ENCODE results near the gene EIF1AD.

DNA sequence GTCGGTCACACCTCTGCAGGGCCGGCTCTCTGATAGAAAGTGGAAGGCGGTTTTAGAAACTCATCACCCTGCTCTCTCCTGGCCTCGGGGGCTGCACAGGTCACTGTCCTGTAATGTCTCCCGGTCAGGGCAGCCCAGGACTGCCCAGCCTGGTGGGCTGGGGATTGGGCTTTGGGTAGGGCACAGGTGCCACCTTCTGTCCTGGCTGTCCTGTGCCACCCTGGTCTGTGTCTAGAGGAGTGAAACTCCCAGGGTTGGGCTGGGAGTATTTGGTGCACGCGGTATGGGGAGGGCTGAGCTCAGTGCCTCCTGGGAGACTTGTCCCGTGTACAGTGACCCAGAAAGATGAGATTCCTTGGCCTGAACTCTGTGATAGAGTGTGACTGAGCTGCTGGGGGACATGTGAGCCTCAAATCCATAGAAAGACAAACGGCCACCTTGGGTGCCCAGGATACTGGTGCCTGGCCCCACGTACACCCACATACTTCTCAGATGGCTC lies 22.6 kb downstream of the EIF1AD start:
- TF ChIP-seq, protein P1, sequence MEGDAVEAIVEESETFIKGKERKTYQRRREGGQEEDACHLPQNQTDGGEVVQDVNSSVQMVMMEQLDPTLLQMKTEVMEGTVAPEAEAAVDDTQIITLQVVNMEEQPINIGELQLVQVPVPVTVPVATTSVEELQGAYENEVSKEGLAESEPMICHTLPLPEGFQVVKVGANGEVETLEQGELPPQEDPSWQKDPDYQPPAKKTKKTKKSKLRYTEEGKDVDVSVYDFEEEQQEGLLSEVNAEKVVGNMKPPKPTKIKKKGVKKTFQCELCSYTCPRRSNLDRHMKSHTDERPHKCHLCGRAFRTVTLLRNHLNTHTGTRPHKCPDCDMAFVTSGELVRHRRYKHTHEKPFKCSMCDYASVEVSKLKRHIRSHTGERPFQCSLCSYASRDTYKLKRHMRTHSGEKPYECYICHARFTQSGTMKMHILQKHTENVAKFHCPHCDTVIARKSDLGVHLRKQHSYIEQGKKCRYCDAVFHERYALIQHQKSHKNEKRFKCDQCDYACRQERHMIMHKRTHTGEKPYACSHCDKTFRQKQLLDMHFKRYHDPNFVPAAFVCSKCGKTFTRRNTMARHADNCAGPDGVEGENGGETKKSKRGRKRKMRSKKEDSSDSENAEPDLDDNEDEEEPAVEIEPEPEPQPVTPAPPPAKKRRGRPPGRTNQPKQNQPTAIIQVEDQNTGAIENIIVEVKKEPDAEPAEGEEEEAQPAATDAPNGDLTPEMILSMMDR (IDR thresholded peaks at IDR 0.05) = no peak
- TF ChIP-seq POLR2A (IDR thresholded peaks at IDR 0.05; ENCODE audit: low read depth) (no peak), POLR2AphosphoS5 (IDR thresholded peaks at IDR 0.05) (no peak), EP300 (IDR thresholded peaks at IDR 0.05) (no peak)
